Upper lobe of left lung (tissue), 4 donors: ENCODE results near the gene OOSP1.

Source experiments
- EP300 ChIP-seq, 4 donors: sonication (generic); formaldehyde crosslinking; IDR thresholded peaks; one replicate each; pipeline ENCODE4 v1.5.1; 2017; ENCODE audit warnings: antibody characterized with exemption in 4 of 4, control low read depth in 2 of 4
- POLR2A ChIP-seq, 4 donors: fragments of 450-650 bp; IDR thresholded peaks; one replicate each; pipeline ENCODE4 v1.5.1; 2016 to 2017; ENCODE audit warnings: antibody characterized with exemption in 4 of 4, mild to moderate bottlenecking in 2 of 4
- POLR2AphosphoS5 ChIP-seq, 2 donors: sonication (generic); formaldehyde crosslinking; IDR thresholded peaks; one replicate each; pipeline ENCODE4 v1.5.1; 2017; ENCODE audit warnings: antibody characterized with exemption in 2 of 2
- TF ChIP-seq, protein P1 (sequence below), 6 experiments: fragments of 450-650 bp in 4 of 6; fragments of 200-600 bp in 2 of 6; sonication (generic) in 2 of 6; IDR thresholded peaks; one replicate each; pipeline ENCODE4 v1.5.1; 2016 to 2019; ENCODE audit warnings: antibody characterized with exemption in 6 of 6

GRCh38 chr11:59997800-59998199 lies 59.6 kb downstream of the OOSP1 start:
- TF ChIP-seq, protein P1, sequence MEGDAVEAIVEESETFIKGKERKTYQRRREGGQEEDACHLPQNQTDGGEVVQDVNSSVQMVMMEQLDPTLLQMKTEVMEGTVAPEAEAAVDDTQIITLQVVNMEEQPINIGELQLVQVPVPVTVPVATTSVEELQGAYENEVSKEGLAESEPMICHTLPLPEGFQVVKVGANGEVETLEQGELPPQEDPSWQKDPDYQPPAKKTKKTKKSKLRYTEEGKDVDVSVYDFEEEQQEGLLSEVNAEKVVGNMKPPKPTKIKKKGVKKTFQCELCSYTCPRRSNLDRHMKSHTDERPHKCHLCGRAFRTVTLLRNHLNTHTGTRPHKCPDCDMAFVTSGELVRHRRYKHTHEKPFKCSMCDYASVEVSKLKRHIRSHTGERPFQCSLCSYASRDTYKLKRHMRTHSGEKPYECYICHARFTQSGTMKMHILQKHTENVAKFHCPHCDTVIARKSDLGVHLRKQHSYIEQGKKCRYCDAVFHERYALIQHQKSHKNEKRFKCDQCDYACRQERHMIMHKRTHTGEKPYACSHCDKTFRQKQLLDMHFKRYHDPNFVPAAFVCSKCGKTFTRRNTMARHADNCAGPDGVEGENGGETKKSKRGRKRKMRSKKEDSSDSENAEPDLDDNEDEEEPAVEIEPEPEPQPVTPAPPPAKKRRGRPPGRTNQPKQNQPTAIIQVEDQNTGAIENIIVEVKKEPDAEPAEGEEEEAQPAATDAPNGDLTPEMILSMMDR (IDR thresholded peaks at IDR 0.05) = no peak
- TF ChIP-seq POLR2A (IDR thresholded peaks at IDR 0.05) (no peak), EP300 (IDR thresholded peaks at IDR 0.05) (no peak), POLR2AphosphoS5 (IDR thresholded peaks at IDR 0.05) (no peak)
